ENCODE data around the gene COPA. TPM values are rescaled to one million over a fixed set of nuclear protein-coding genes. Genes with fewer than 3 reads are reported as not detected.
"Not testable (repeated sequence)": the region's sequence is repeated elsewhere in the genome, so short reads cannot be mapped to it uniquely, and the experiment has no call there.

COPA gene
- 56.3 TPM for total RNA-seq

- H3K4me3 ChIP-seq: peak within 1 kb of the TSS; percentile 56 to 87
- no peaks in the 10 kb centered on the region for H3K27me3 ChIP-seq
- H3K36me3 ChIP-seq: peaks cover 12 to 40% of the 10 kb centered on the region in 2 donors
- peak; percentile 71 to 97 for DNase-seq (ENCODE audit: low spot score in 2 of 2)
- intact Hi-C loops (cut with DNase I): loop anchor here (5.0 to 10.0 kb wide), 5 partner anchors 51 to 1409 kb away; partner anchors contain the start of genes IGSF8, UFC1 and USP21
- no peaks in the 10 kb centered on the region for H3K9me3 ChIP-seq
- TF ChIP-seq, protein P1, sequence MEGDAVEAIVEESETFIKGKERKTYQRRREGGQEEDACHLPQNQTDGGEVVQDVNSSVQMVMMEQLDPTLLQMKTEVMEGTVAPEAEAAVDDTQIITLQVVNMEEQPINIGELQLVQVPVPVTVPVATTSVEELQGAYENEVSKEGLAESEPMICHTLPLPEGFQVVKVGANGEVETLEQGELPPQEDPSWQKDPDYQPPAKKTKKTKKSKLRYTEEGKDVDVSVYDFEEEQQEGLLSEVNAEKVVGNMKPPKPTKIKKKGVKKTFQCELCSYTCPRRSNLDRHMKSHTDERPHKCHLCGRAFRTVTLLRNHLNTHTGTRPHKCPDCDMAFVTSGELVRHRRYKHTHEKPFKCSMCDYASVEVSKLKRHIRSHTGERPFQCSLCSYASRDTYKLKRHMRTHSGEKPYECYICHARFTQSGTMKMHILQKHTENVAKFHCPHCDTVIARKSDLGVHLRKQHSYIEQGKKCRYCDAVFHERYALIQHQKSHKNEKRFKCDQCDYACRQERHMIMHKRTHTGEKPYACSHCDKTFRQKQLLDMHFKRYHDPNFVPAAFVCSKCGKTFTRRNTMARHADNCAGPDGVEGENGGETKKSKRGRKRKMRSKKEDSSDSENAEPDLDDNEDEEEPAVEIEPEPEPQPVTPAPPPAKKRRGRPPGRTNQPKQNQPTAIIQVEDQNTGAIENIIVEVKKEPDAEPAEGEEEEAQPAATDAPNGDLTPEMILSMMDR (IDR thresholded peaks at IDR 0.05): no peak
- H3K4me1 ChIP-seq: peaks cover 0 to 20% of the 10 kb centered on the region in 2 donors
- peak within 1 kb of the TSS; percentile 89 to 92 for H3K27ac ChIP-seq
Observed at GRCh38 chr1:160342953-160343869, at the start of gene COPA, which contains the start of gene NCSTN. COPA (minus strand) TSS chr1:160343250; CDS start chr1:160343170, 80 bp downstream. NCSTN (plus strand) TSS chr1:160343383; CDS start chr1:160343397, 14 bp downstream.

GRCh38 chr1:160388406-160388805, 45.4 kb upstream of the COPA start:
- H3K4me3 ChIP-seq; H3K27ac ChIP-seq; H3K27me3 ChIP-seq; H3K4me1 ChIP-seq; H3K9me3 ChIP-seq; DNase-seq (ENCODE audit: low spot score in 2 of 2); intact Hi-C loops (cut with DNase I); H3K36me3 ChIP-seq: not testable (repeated sequence)

DNA sequence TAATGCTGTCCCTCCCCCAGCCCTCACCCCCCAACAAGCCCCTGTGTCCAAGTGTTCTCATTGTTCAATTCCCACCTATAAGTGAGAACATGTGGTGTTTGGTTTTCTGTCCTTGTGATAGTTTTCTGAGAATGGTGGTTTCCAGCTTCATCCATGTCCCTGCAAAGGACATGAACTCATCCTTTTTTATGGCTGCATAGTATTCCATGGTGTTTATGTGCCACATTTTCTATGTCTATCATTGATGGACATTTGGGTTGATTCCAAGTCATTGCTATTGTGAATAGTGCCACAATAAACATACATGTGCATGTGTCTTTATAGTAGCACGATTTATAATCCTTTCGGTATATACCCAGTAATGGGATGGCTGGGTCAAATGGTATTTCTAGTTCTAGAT, 41.8 kb upstream of the COPA start:
- H3K36me3 ChIP-seq; H3K27ac ChIP-seq; H3K9me3 ChIP-seq; H3K27me3 ChIP-seq; H3K4me1 ChIP-seq; H3K4me3 ChIP-seq; DNase-seq (ENCODE audit: low spot score in 2 of 2); intact Hi-C loops (cut with DNase I): not testable (repeated sequence)

DNA sequence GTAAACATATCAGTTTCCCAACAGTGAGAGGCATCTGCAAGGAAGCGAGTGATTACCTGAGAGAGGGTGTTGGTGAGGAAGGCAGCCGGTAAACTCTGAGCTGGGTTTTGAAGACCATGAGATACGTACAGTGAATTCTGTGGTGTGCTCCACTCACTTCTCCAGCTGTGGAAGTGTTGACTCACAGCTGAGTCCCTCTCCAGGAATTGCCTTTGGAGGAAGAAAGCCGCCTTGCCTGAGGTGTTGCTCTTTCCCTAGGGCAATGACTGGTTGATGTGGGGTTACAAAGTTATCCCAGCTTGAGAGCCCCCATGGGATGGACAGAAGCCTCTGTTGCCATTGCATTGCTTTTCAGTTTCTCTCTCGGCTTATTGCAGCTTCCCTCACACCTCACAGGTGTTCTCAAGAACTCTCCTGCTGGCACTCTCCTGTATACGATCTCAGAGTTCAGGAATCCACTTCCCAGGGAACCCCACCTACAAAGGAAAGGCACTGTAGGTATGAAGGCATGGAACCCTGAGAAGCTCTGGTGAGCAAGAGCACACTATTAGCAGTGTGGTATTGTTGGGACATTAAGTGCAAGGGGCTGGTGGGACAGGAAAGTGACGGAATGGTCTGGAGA, 34.6 kb upstream of the COPA start:
- H3K9me3 ChIP-seq: no peaks in the 10 kb centered on the region
- no peaks in the 10 kb centered on the region for H3K27me3 ChIP-seq
- H3K27ac ChIP-seq: no peak overlapping the region
- TF ChIP-seq, protein P1 (IDR thresholded peaks at IDR 0.05): no peak
- no peak for DNase-seq (ENCODE audit: low spot score in 2 of 2)
- intact Hi-C loops (cut with DNase I): no loop called here
- no peaks in the 10 kb centered on the region for H3K36me3 ChIP-seq
- no peaks in the 10 kb centered on the region for H3K4me1 ChIP-seq
- H3K4me3 ChIP-seq: no peak overlapping the region

GRCh38 chr1:160376525-160377131, 33.6 kb upstream of the COPA start:
- Histone ChIP-seq H3K27me3 (no peaks in the 10 kb centered on the region), H3K36me3 (no peaks in the 10 kb centered on the region), H3K4me1 (no peaks in the 10 kb centered on the region), H3K9me3 (no peaks in the 10 kb centered on the region), H3K4me3 (no peak overlapping the region), H3K27ac (no peak overlapping the region)
- no peak for DNase-seq (ENCODE audit: low spot score in 2 of 2)
- TF ChIP-seq, protein P1 (IDR thresholded peaks at IDR 0.05): peak; percentile 69 to 79 (median 70)
- intact Hi-C loops (cut with DNase I): no loop called here

DNA sequence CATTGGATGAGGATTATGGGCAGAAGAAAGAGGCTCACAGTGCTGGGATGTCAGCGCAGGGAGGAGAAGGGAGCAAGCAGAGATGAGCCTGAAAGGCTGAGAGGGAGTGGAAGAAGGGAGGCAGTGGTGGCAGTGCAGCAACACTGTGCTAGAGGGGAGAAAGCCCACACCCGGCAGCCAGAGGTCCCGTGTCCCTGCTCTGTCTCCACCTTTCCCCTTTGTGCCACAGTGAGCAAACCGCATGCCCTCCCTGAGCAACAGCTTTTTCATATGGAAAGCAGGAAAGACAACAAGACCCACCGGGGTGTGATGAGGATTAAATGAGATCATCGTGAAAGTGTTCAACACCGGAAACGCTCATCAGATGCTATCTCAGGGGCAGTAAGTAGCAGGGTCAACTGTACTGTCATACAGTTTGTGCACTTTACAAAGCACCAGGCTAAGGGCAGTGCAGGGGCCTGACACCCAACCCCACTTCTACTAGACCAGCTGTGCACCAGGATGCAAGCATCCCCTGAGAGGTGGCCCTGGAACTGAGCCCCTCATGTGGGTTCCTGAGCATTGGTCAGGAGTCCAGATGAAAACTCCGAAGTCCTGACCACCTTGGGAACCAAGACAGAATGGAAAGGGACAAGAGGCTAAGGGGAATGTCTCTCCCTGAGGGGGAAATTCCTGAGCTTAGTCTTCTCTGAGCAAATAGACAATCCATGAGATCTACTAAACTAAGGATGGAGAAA, 32.9 kb upstream of the COPA start:
- no peaks in the 10 kb centered on the region for H3K9me3 ChIP-seq
- no peaks in the 10 kb centered on the region for H3K4me1 ChIP-seq
- intact Hi-C loops (cut with DNase I): no loop called here
- TF ChIP-seq, protein P1 (IDR thresholded peaks at IDR 0.05): no peak
- H3K27me3 ChIP-seq: no peaks in the 10 kb centered on the region
- no peaks in the 10 kb centered on the region for H3K36me3 ChIP-seq
- no peak overlapping the region for H3K4me3 ChIP-seq
- no peak overlapping the region for H3K27ac ChIP-seq
- peak in 1 of 2 donors; percentile 31 for DNase-seq (ENCODE audit: low spot score in 2 of 2)
